ENCODE results near the gene DCAF5. TPM values are rescaled to one million over a fixed set of nuclear protein-coding genes. Genes with fewer than 3 reads are reported as not detected.

DCAF5 gene
- total RNA-seq, 1 experiment from 2014 or later = 29.1 TPM

DNA sequence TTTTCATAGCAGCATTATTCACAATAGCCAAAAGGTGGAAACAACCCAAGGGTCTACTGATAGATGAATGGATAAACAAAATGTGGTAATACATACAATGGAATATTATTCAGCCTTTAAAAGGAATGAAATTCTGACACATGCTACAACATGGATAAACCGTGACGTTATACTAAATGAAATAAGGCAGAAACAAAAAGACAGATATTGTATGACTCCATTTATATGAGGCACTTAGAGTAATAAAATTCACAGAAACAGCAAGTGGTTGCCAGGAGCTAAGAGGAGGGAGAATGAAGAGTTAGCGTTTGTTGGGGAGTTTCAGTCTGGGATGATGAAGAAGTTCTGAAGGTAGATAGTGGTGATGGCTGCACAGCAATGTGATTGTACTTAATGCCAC is 76.6 kb downstream of the DCAF5 start:
- H3K79me2 ChIP-seq (ENCODE audit: low read depth) = peaks cover 15% of the 10 kb centered on the region; the same call in 1 of the 2 replicates
- H4K20me1 ChIP-seq (ENCODE audit: insufficient read depth) = no peaks in the 10 kb centered on the region; the same call in 1 of the 2 replicates
- BruUV-seq (replicated peaks) = no TSS peak
- H3K9me2 ChIP-seq (ENCODE audit: insufficient read depth) = no peaks in the 10 kb centered on the region
- H3K4me2 ChIP-seq = no peak overlapping the region
- H3K4me3 ChIP-seq = no peak overlapping the region
- H3F3A ChIP-seq (ENCODE audit: insufficient read depth, low read depth) = peaks cover 33% of the 10 kb centered on the region
- no peak for DNase-seq
- H3K9me3 ChIP-seq (ENCODE audit: insufficient read depth, low read depth) = no peaks in the 10 kb centered on the region
- intact Hi-C loops (cut with micrococcal nuclease; ENCODE audit: unreplicated experiment) = no loop called here
- TF ChIP-seq, protein P1, sequence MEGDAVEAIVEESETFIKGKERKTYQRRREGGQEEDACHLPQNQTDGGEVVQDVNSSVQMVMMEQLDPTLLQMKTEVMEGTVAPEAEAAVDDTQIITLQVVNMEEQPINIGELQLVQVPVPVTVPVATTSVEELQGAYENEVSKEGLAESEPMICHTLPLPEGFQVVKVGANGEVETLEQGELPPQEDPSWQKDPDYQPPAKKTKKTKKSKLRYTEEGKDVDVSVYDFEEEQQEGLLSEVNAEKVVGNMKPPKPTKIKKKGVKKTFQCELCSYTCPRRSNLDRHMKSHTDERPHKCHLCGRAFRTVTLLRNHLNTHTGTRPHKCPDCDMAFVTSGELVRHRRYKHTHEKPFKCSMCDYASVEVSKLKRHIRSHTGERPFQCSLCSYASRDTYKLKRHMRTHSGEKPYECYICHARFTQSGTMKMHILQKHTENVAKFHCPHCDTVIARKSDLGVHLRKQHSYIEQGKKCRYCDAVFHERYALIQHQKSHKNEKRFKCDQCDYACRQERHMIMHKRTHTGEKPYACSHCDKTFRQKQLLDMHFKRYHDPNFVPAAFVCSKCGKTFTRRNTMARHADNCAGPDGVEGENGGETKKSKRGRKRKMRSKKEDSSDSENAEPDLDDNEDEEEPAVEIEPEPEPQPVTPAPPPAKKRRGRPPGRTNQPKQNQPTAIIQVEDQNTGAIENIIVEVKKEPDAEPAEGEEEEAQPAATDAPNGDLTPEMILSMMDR (conservative IDR thresholded peaks at IDR 0.05) = no peak
- no peak for TF ChIP-seq EZH2 (IDR thresholded peaks at IDR 0.05; ENCODE audit: low read depth)
- CTCF ChIA-PET = no interaction called here
- no peaks in the 10 kb centered on the region; the same call in 1 of the 2 replicates for H3K36me3 ChIP-seq (ENCODE audit: low read depth)
- peaks cover 47% of the 10 kb centered on the region for H3K4me1 ChIP-seq (replicated peaks; ENCODE audit: insufficient read depth)
- H3K27ac ChIP-seq = 0 out of 2 replicates have a peak overlapping the region, but pooled peaks have one; percentile 77
- H2AFZ ChIP-seq = no peak overlapping the region
- POLR2A ChIA-PET (ENCODE audit: unreplicated experiment) = interaction anchor here (0.7 kb wide), 1 partner anchor 20 kb away, joined by 5 read pairs; no protein-coding TSS in a partner anchor
- no peaks in the 10 kb centered on the region for H3K27me3 ChIP-seq (ENCODE audit: insufficient read depth, low read depth)

DNA sequence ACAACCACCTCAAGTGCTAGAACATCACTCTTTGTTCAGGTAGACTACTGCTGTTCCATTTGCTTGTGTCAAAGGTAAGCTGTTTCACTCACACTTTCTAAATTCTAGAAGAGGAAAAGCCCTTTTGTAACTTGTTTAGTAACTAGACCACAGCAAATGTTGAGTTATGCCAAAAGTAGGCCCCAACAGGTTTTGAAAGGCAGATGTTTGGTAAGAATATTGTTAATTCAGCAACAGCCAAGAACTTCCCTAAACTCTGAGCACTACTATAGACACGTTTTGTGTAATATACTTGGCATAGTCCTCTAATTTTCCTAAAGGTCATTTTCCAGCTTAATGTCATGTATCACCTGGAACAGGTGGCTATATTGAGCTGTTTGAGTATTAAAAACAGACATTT is 79.0 kb downstream of the DCAF5 start:
- TF ChIP-seq, protein P1 (conservative IDR thresholded peaks at IDR 0.05) = no peak
- TF ChIP-seq EZH2 (IDR thresholded peaks at IDR 0.05; ENCODE audit: low read depth) = no peak
- Histone ChIP-seq H3K9me3 (ENCODE audit: insufficient read depth, low read depth) (no peaks in the 10 kb centered on the region), H3K4me2 (no peak overlapping the region), H3K27me3 (ENCODE audit: insufficient read depth, low read depth) (no peaks in the 10 kb centered on the region), H3K79me2 (ENCODE audit: low read depth) (peaks cover 15% of the 10 kb centered on the region; the same call in 1 of the 2 replicates), H2AFZ (no peak overlapping the region), H3K4me1 (replicated peaks; ENCODE audit: insufficient read depth) (peaks cover 28% of the 10 kb centered on the region), H3K27ac (no peak overlapping the region), H3K36me3 (ENCODE audit: low read depth) (peaks cover 9% of the 10 kb centered on the region; the same call in 1 of the 2 replicates), H3K4me3 (no peak overlapping the region), H3F3A (ENCODE audit: insufficient read depth, low read depth) (peaks cover 14% of the 10 kb centered on the region), H3K9me2 (ENCODE audit: insufficient read depth) (no peaks in the 10 kb centered on the region), H4K20me1 (ENCODE audit: insufficient read depth) (no peaks in the 10 kb centered on the region; the same call in 1 of the 2 replicates)
- ChIA-PET CTCF (interaction anchor here (0.7 kb wide), 1 partner anchor 27 kb away, joined by 3 read pairs; no protein-coding TSS in a partner anchor), POLR2A (ENCODE audit: unreplicated experiment) (no interaction called here)
- DNase-seq = no peak
- intact Hi-C loops (cut with micrococcal nuclease; ENCODE audit: unreplicated experiment) = no loop called here
- no TSS peak for BruUV-seq (replicated peaks)

DNA sequence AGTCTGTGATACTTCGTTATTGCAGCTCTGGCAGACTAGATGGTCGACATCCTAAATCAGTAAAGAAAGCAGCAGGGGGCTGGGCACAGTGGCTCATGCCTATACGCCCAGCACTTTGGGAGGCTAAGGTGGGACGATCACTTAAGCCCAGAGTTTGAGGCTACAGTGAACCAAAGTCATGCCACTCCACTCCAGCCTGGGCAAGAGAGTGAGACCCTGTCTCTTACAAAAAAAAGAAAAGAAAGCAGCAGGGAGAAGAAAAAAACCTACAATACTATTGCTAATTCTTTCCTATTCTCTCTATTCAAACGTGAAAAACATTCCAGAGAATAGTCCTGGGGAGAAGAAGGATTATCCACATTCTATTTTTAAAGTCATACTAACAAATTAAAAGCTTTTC is 79.5 kb downstream of the DCAF5 start:
- H2AFZ ChIP-seq = no peak overlapping the region
- ChIA-PET CTCF (interaction anchor here (0.7 kb wide), 1 partner anchor 27 kb away, joined by 3 read pairs; no protein-coding TSS in a partner anchor), POLR2A (ENCODE audit: unreplicated experiment) (no interaction called here)
- no peaks in the 10 kb centered on the region for H3K9me3 ChIP-seq (ENCODE audit: insufficient read depth, low read depth)
- peaks cover 24% of the 10 kb centered on the region for H3K4me1 ChIP-seq (replicated peaks; ENCODE audit: insufficient read depth)
- no peaks in the 10 kb centered on the region for H3K27me3 ChIP-seq (ENCODE audit: insufficient read depth, low read depth)
- H3F3A ChIP-seq (ENCODE audit: insufficient read depth, low read depth) = peaks cover 9% of the 10 kb centered on the region
- peaks cover 9% of the 10 kb centered on the region; the same call in 1 of the 2 replicates for H3K36me3 ChIP-seq (ENCODE audit: low read depth)
- H4K20me1 ChIP-seq (ENCODE audit: insufficient read depth) = no peaks in the 10 kb centered on the region; the same call in 1 of the 2 replicates
- no peak overlapping the region for H3K27ac ChIP-seq
- BruUV-seq (replicated peaks) = no TSS peak
- intact Hi-C loops (cut with micrococcal nuclease; ENCODE audit: unreplicated experiment) = no loop called here
- no peak overlapping the region for H3K4me2 ChIP-seq
- no peak overlapping the region for H3K4me3 ChIP-seq
- TF ChIP-seq, protein P1 (conservative IDR thresholded peaks at IDR 0.05) = no peak
- TF ChIP-seq EZH2 (IDR thresholded peaks at IDR 0.05; ENCODE audit: low read depth) = no peak
- no peak for DNase-seq
- H3K9me2 ChIP-seq (ENCODE audit: insufficient read depth) = no peaks in the 10 kb centered on the region
- peaks cover 13% of the 10 kb centered on the region; the same call in 1 of the 2 replicates for H3K79me2 ChIP-seq (ENCODE audit: low read depth)
